ENCODE data around the gene COBL.

- TF ChIP-seq CTCF (IDR thresholded peaks at IDR 0.05; ENCODE audit: control extremely low read depth in 1 of 3, insufficient read depth in 1 of 3, low read depth in 1 of 3, low read length in 3 of 3) = no peak
- TF ChIP-seq MAFK (IDR thresholded peaks at IDR 0.05; ENCODE audit: low read depth, low read length) = no peak
- no peak for TF ChIP-seq BRCA1 (IDR thresholded peaks at IDR 0.05; ENCODE audit: low read depth, low read length)
- TF ChIP-seq RXRA (IDR thresholded peaks at IDR 0.05; ENCODE audit: insufficient read depth, low read depth, low read length) = no peak
- no peak for TF ChIP-seq BACH1 (IDR thresholded peaks at IDR 0.05; ENCODE audit: low read length)
- TF ChIP-seq ZNF274 (IDR thresholded peaks at IDR 0.05; ENCODE audit: borderline replicate concordance, extremely low read depth, low read length) = no peak
- no peak for TF ChIP-seq EZH2 (IDR thresholded peaks at IDR 0.05; ENCODE audit: low read depth, low read length, severe bottlenecking)
- TF ChIP-seq MAX (IDR thresholded peaks at IDR 0.05) = no peak
- TF ChIP-seq KDM5A (IDR thresholded peaks at IDR 0.05; ENCODE audit: low read length) = no peak
- no peak for TF ChIP-seq TCF12 (IDR thresholded peaks at IDR 0.05; ENCODE audit: low read depth, low read length)
- TF ChIP-seq POLR2A (IDR thresholded peaks at IDR 0.05; ENCODE audit: control extremely low read depth in 1 of 2, low read depth in 2 of 2, low read length in 2 of 2) = no peak
- no peak for TF ChIP-seq ATF2 (IDR thresholded peaks at IDR 0.05; ENCODE audit: low read length)
Observed at GRCh38 chr7:51226916-51227535, 89.6 kb downstream of the COBL start.
